HG03520 (cell line): ENCODE data around the gene SMG7.
A peak's percentile ranks its signal among the peaks of the same experiment; 100 is the strongest.
"Not testable (repeated sequence)": the region's sequence is repeated elsewhere in the genome, so short reads cannot be mapped to it uniquely, and the experiment has no call there.

ENCODE experiments used
- ATAC-seq: cut with Tn5 transposase; IDR thresholded peaks from one replicate; pipeline ENCODE4 v1.9.1; 2021; ENCODE audit warnings: mild to moderate bottlenecking, moderate library complexity; ENCODE audit not compliant: unreplicated experiment

The SMG7 gene

GRCh38 chr1:183472488-183473216, at the start of gene SMG7:
SMG7 (plus strand) TSS chr1:183472499; CDS start chr1:183472621, 122 bp downstream.
- ATAC-seq: peak; percentile 7

- ATAC-seq: no peak
Observed at GRCh38 chr1:183423541-183423940, 48.8 kb upstream of the SMG7 start.

- no peak for ATAC-seq
Observed at GRCh38 chr1:183424691-183425090, 47.6 kb upstream of the SMG7 start.

- ATAC-seq: not testable (repeated sequence)
Observed at GRCh38 chr1:183427591-183427990, 44.7 kb upstream of the SMG7 start.

GRCh38 chr1:183431840-183432547, 40.3 kb upstream of the SMG7 start:
- no peak for ATAC-seq

- no peak for ATAC-seq
Observed at GRCh38 chr1:183432548-183432875, 39.8 kb upstream of the SMG7 start.

GRCh38 chr1:183433703-183434102, 38.6 kb upstream of the SMG7 start:
- no peak for ATAC-seq

GRCh38 chr1:183435497-183435896, 36.8 kb upstream of the SMG7 start:
- ATAC-seq: no peak

- ATAC-seq: no peak
Observed at GRCh38 chr1:183438060-183438459, 34.2 kb upstream of the SMG7 start.

GRCh38 chr1:183443011-183443410, 29.3 kb upstream of the SMG7 start:
- no peak for ATAC-seq

GRCh38 chr1:183443466-183443865, 28.8 kb upstream of the SMG7 start:
- ATAC-seq: no peak

GRCh38 chr1:183444243-183444642, 28.1 kb upstream of the SMG7 start:
- no peak for ATAC-seq

- ATAC-seq: no peak
Observed at GRCh38 chr1:183449223-183449770, 23.0 kb upstream of the SMG7 start.

GRCh38 chr1:183450093-183450492, 22.2 kb upstream of the SMG7 start:
- no peak for ATAC-seq

- ATAC-seq: no peak
Observed at GRCh38 chr1:183454377-183454776, 17.9 kb upstream of the SMG7 start.

GRCh38 chr1:183456826-183457225, 15.5 kb upstream of the SMG7 start:
- ATAC-seq: no peak

- ATAC-seq: no peak
Observed at GRCh38 chr1:183457449-183457848, 14.8 kb upstream of the SMG7 start.

GRCh38 chr1:183460596-183460995, 11.7 kb upstream of the SMG7 start:
- no peak for ATAC-seq

GRCh38 chr1:183461350-183461749, 10.9 kb upstream of the SMG7 start:
- ATAC-seq: no peak

- no peak for ATAC-seq
Observed at GRCh38 chr1:183463566-183463965, 8.7 kb upstream of the SMG7 start.

GRCh38 chr1:183466781-183467180, 5.5 kb upstream of the SMG7 start:
- ATAC-seq: no peak

GRCh38 chr1:183467687-183468086, 4.6 kb upstream of the SMG7 start:
- ATAC-seq: no peak
